ENCODE measurements around the gene NFASC. TPM values are rescaled to one million over a fixed set of nuclear protein-coding genes. Genes with fewer than 3 reads are reported as not detected.

The NFASC gene
- total RNA-seq, 1 donor from 2014 or later = 0.07 TPM

DNA sequence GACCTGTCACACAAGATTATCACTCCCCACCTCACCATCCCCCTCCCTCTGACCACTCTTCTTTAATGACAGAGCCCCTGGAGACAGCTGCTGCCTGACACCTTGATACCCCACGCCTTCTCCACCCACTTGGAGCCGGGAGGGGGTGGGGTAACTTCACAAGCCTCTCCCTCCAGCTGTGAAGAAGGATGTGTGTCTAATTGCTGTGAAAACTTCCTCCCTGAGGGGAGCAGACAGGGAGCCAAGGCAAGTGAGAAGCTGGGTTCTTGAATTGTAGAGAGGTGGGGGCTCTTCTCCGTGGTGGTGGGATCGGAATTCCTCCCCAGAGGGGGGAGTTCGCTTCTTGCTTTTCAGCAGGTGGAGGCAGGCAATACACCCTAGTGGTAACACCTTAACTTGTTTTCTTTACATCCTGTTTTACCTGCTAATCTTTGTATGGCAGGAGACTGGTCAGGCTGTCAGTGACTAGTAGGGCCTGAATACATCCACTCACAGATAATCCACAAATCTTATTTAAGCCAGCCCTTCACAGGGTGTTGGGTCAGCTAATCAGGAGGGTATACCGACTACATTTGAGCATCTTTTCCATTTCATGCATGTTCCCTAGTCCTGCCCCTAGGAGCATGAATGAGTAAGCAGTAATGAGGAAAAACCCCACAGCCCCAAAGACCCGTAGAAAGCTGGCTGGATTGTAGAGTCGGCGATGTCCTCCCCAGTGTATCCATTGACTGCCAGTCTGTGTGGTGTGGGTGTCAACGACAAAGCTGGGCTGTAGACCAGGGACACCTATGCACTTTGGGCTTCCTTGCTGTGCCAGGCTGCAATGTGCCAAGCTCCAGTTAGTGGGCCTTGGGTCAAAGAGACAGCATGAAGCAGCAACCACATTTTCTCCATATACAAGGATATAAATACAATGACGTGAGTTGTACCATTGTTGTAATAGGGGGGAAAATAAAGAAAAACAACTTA, 57.3 kb downstream of the NFASC start:
- intact Hi-C loops (cut with micrococcal nuclease) = no loop called here

DNA sequence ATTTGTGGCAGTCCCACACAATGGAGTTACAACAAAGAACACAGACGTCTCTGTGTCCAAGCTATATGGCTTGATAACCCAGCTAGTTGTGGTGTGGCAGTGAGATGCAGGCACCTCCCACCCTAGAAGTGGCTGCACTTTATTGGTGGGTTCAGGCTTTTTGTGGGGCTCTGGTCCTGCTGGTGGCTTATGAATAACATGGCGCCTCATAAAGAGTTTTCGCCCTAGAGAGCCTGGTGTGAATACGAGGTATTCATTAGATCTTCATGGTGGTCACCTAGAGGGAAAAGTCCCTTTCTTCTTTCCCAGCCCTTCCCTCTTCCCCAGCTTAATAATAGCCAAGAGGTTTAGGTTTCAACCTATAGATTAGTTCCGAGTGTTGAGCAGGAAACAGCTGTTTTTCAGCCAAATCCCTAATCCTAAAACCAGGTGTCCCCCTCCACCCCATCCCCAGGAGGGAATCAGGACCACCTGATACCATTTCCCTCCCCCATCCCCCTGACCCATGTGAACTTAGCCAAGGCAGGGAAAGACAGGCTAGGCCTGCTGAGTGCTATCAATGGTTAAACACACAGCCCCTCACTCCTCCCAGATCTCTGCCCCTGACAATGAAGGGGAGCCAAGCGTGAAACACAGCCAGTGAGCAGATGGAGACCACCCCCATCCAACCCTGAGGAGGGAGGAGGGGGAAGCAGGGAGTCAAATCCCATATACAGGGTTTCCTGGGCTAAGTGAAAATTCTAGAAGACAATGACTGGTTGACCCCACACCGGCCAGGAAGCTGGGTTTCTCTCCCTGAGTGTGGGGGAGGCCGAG, 58.2 kb downstream of the NFASC start:
- intact Hi-C loops (cut with micrococcal nuclease) = no loop called here

DNA sequence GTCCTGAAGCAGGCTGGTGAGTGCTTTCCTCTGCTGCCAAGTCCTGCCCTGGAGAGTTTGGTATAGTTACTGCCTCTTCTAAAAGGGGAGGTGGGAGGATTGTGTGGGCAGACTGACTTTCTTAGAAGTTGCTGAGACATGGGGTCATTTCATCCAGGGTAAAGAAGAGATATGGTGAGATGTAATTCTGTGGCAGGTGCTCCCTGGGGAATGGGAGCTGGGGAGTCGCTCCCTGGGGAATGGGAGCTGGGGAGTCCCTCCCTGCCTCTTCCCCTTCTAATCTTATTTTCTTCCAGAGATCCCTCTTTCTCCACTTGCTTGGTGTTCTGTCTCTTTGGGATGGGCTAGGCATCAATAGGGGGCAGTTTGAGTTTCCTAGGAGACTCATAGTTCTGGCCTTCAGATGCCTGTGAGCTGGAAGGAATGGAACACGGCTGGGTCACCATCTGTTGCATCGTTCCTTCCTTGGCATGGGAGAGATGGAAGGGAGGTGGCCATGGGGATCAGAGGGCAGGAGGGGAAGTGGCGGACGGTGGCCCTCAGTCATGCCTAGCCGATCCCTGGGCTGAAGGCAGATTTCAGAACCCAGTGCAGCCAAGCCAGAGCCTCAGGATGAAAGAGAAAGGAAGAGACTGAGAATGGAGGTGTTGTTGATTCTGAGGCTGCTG, 59.0 kb downstream of the NFASC start:
- intact Hi-C loops (cut with micrococcal nuclease) = no loop called here

DNA sequence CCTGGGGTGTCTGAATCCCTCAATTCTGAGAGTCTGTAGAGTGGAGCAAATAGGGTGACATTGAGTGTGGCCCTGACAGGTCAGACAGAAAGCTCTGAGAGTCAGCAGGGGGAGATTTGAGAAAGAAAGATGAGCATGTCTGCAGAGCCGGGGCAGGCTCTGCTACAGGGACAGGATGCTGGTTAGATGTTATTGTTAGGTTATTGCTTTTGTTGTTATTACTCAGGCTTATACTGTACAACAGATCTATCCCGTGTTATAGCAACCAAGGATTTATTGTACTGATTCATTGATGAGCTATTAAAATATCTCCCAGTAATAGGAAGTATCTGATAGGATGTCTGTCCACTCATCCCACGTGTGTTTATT, 59.5 kb downstream of the NFASC start:
- intact Hi-C loops (cut with micrococcal nuclease) = no loop called here

DNA sequence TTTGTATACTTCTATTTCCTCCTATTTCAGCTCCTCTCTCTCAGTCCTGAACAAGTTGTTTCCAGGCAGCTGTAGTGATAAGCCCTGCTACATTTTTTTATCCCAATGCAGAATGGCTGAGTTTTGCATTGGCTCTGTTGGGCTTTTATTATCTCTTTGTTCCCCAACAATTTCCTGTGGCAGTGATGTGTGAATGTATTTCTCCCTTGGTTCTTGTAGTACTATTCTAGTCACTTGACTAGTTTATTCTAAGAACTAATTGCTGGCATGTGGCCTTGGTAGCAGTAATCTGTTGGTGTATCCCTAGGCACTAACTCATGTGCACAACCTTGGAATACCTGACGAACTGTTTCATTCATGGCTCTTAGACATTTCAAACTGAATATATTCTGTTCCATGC, 60.7 kb downstream of the NFASC start:
- intact Hi-C loops (cut with micrococcal nuclease) = no loop called here

DNA sequence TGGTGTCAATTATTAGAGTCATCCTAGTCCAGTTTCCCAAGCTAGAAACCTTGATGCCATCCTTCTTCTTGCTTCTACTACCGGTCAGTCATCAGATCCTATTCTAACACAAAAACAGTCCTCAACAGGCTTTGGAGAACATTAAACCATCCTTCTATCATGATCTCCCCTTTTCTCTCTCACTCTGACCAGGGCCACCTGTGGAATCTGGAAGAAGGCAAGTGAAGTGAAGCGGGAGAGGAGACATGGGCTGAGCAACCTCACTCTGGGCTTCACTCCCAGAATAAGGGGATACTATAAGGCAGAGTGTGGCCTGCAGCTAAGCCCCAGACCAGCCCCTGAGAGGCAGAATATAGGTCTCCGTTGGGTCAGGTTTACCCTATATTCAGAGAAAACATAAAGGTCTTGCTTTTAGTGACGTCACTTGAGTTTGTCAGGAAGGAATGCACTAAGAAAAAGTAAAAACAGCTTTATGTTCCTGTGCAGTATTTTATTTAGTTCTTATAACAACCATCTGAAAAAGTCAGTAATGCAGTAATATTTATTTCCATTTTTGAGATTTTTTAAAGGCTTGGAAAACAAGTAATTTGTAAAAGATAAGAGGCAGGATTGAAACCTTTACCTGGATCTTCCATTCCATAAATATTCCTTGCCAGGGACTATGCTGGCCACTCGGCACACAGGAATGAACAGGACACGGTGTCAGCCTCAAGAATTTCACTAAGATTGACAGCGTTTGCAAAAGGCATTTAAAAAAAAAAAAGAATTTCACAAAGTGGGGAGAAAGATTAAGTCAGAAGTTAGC, 61.3 kb downstream of the NFASC start:
- intact Hi-C loops (cut with micrococcal nuclease) = no loop called here

DNA sequence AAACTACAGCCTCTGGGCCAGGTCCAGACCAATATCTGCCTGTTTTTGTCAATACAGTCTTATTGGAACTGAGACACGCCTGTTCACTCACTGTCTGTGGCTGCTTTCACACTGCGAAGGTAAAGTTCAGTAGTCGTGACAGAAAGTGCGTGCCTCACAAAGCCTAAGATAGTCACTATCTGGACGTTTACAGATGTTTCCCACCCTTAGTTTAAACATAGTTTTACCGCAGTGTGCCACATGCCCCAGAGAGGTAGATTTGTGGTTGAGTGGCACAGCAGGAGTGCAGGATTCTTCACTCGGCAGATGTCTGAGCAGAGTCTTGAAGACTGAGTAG, 61.9 kb downstream of the NFASC start:
- intact Hi-C loops (cut with micrococcal nuclease) = no loop called here

DNA sequence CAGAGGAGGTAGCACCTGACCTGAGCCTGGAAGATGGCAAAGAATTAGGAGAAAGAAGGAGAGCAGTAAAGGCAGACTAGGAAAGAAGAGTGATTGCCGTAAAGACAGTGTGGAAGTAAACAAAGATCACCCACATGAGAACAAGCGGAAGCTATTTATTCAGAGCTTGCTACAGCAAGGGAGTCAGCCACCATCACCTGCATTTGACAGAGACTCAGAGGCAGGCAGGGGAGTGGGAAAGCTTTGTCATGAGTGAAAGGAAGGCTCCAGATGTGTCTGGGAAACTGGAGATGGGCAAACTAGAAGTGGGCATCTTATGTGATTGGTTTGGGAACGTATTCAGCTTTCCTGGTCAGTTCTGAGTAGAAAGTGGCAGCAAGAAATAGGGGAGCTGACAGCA, 64.5 kb downstream of the NFASC start:
- intact Hi-C loops (cut with micrococcal nuclease) = no loop called here

DNA sequence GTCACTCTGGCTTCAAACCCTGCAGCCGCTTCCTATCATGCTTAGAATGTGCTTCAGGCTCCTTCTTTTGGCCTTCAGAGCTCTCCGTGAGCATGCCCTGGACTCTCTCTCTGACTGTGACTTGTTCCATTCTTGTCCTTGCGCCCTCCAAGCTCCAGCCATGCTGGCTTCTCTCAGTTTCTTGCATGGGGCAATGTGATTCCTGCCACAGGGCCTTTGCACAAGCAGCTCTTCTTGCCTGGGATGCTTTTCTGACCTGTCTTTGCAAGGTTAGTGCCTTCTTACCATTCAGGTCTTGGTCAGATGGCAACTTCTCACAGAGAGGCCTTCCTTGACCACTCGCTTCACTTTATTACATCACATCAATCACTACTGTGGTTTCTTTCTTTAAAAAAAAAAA, 66.1 kb downstream of the NFASC start:
- intact Hi-C loops (cut with micrococcal nuclease) = no loop called here

DNA sequence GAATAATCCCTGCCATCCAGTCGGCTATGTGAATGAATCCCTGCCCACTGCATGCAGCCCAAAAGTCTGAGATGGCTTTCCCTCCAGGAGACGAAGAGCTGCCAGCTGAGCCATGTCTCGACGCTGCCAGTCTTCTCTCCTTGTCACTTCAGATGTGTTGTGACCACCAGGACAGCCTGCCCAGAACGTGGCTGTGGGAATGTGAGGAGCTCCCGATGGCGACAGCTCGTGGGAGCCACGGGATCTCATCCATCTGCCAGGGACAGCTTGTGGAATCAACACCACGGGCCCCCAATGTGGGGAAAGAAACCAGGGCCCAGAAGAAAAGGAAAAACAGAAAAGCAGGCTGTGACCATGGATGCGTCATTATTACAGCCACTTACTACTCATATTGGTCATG, 67.2 kb downstream of the NFASC start:
- intact Hi-C loops (cut with micrococcal nuclease) = no loop called here

DNA sequence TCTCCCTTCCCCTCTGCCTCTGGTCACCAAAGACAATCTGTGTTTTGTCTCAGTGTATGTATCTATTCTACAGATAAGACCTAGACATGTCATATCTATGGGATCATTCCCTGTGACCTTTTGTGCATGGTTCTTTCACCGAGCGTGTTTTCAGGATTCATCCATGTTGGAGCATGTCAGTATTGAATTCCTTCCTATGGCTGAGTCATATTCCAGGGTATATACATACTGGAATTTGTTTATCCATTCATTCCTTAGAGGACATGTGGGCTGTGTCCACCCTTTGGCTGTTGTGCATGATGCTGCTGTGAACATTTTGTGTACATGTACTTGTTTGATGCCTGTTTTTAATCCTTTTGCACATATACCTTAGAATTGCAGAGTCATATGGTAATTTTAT, 69.9 kb downstream of the NFASC start:
- intact Hi-C loops (cut with micrococcal nuclease) = no loop called here

DNA sequence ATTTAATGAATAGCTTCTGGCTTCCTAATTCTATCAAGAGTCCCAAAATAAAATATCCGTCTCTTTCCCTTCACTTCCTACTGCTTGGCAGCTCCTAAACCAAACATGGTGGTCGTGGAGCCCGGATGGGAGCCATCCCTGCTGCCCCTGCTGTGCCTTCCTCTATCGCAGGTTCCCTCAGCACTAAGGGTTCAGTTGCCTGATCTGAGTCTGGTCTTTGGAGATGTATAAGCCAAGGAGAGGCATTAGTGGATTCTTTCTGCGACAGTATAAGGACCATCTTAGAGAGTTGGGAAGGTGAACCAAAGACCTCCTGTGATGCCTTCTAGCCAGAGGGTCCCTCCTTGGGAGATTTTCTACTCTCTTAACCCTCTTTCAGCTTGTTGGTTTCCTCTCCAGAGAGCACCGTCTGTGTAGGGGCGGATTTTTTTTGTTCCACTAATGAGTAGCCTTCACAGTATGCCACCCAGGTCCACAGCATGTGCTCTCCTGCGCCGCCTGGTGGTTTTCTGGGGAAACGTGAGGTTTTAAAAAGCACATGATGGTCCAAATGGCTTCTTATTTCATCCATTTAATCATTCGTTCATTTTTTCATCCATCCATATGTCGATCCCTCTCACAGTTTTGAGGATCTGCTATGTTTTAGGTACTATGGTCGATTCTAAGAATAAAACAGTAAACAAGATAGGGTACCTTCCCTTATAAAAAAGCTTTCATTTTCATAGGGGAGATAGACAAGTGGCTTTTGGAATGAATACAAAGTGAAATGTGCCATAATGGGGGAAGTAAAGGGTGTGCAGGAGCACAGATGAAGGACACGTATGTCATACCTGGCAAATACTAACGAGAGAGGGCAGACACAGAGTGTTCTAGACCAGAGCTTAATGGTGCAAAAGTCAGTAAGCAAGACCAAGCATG, 71.0 kb downstream of the NFASC start:
- intact Hi-C loops (cut with micrococcal nuclease) = no loop called here

DNA sequence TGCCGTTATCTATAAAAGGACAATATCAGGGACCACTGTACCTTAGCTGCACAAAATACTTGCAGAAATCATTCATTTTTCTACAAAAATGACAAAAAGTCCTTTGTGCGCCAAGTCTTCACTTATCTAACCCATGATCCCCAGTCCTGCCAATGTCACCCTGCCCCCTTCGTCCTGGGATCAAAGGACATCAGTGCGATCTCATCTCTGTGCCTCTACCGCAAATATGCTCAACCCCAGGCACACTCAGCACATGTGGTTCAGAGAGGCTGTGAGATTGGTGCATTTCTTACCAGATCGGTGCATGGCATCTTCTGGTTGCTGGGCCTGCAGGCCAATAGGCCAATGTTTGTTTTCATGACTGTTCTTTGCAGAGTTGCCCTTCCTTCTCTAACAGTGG, 72.8 kb downstream of the NFASC start:
- intact Hi-C loops (cut with micrococcal nuclease) = no loop called here

DNA sequence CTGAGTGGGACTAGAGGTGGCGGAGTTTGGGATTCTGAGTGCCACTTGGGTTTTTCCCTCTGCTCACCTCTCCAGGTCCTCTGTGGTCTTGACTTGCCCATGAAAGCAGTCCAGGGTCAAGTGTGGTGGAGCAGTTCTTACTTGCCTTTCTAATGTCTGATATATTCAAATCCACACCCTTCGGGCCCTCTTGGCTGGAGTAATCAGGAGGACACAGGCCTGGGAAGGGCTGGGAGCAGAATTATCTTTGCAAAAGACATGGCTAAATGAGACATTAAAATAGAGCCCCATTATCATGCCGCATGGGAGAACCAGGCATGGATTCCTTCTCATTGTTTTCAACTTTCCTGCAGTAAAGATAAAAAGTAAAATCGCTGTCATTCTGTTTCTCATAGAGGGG, 74.0 kb downstream of the NFASC start:
- intact Hi-C loops (cut with micrococcal nuclease) = no loop called here

DNA sequence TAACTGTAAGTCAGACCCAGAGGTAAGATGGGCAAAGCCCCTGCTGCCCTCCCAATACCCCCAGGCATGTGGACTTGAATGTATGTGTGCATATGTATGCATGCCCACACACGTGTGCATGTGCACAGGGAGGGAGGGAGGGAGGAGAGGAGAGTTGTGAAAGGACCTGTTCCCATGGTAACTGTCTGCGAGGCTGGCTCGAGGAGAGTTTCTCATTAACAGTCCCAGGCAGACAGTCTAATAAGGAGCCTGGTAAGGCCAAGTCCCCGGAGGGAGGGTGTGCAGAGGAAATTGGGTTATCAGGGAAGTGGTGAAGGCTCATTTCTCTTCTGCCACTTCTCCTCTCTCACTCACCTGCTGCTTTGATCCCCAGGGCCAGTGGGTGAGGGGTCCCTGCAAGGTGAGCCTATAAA, 74.9 kb downstream of the NFASC start:
- intact Hi-C loops (cut with micrococcal nuclease) = no loop called here

DNA sequence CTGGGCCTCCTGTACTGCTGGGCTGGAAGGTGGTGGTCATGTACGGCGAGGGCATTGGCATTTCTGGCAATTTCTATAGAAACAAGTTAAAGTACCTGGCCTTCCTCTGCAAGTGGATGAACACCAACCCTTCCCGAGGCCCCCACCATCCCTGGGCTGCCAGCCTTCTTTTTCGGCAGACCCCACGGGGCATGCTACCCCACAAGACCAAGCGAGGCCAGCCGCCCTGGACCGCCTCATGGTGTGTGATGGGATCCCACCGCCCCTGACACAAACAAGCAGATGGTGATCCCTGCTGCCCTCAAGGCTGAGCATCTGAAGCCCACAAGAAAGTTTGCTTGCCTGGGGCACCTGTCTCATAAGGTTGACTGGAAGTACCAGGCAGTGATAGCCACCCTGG, 76.0 kb downstream of the NFASC start:
- intact Hi-C loops (cut with micrococcal nuclease) = no loop called here

DNA sequence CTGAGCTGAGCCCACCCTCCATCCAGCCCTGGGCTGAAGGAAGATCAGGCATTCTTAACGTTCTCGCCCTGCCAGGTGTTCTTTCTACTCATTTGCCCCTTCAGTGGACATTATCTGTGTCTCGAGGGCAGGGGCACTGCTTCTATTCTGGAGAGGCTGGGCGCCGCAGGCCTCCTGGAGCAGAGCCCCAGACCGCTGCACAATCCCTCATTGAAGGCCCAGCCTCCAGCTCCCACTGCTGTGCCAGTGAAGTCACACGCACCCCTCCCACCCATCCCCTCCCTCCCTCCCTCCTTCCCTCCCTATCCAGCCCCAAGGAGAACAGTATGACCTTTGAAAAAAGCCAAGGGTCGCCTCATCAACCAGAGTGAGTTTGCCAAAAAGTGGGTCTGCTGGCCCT, 76.7 kb downstream of the NFASC start:
- intact Hi-C loops (cut with micrococcal nuclease) = no loop called here

DNA sequence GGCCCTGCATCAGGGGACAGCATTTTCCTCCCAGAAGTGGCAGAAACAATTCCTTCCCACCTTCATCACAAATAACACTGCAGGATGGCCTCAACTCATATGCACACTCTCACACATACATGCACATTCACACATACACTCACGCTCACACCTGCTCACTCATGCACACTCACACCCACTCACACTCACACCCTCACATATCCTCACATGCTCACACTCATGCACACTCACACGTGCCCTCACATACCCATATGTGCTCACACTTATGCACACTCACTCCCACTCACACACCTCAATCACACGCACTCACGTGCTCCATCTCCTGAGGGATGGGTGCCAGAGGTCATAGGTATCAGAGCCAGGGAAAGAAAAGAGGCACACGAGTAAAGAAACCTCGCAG, 77.1 kb downstream of the NFASC start:
- intact Hi-C loops (cut with micrococcal nuclease) = no loop called here

DNA sequence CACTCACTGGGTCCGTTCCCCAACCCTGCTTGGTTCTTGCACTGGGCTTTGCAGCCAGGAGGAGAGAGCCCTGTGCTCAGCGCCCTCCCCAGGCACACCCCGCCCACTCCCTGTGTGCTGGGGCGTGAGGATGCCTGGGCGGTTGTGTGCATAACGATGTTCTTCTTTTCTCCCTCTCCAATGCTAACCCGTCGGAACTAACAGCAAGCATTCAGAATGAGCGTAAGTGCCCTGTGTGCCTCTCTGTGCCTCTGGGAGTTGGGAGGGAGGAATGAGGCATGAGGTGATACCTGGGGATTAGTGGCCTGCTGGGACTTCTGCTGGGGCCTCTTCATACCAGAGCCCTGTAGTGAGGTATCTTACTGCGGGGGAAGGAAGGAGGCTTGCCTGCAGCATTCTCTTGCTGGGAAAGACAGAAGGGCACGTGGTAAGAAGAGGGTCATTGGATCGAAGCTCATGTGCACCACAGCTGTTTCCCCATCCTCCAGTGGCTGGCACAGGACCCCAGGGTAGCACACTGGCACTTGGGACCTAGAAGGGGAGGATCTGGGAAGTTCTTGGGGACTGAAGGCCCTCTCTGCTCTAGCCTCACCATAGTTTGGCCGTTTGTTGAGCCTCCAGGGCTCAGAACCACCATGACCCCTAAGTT, 79.8 kb downstream of the NFASC start:
- intact Hi-C loops (cut with micrococcal nuclease) = no loop called here

Measured in T-helper 2 cell treated with Interferon-gamma antibody and Interleukin-4, amounts not matched to agents 100 ng/mL and 5 ng/mL, for 36 hours (primary cell).